ENCODE results near the gene IL17RD. TPM values are rescaled to one million over a fixed set of nuclear protein-coding genes. Genes with fewer than 3 reads are reported as not detected.

IL17RD gene
- total and polyA plus RNA-seq, 2 of the 13 experiments (the other 11 are each of a cell fraction or from before 2014, with no cell fraction given), result 0.28 to 0.31 TPM

- 44% methylated on average over 3 of the region's 3 CpGs for WGBS (ENCODE audit: low lambda C conversion rate)
- no peak overlapping the region for H3K27ac ChIP-seq (ENCODE audit: extremely low read length, insufficient read depth, low read length)
- no peaks in the 10 kb centered on the region for H3K9me3 ChIP-seq (ENCODE audit: low read length)
- in situ Hi-C loops (cut with HindIII; ENCODE audit: extremely low pct_ligation_motif_present, low pct_unique_long_range_greater_than_20kb), result no loop called here
- no peaks in the 10 kb centered on the region for H3K36me3 ChIP-seq (replicated peaks in 1 of 2; ENCODE audit: control insufficient read depth in 1 of 2, insufficient read depth in 2 of 2, low read length in 2 of 2)
- POLR2A ChIA-PET, result no interaction called here
- ATAC-seq, result no peak
- no peak for DNase-seq (ENCODE audit: low spot score)
- H3K27me3 ChIP-seq (ENCODE audit: control insufficient read depth in 1 of 2, insufficient read depth in 2 of 2, low read length in 2 of 2), result peaks cover 0 to 15% of the 10 kb centered on the region in 2 experiments; a peak in 1 of 5 replicates
- intact Hi-C loops (cut with micrococcal nuclease; ENCODE audit: unreplicated experiment), result no loop called here
- H3K4me3 ChIP-seq (replicated peaks in 1 of 3; ENCODE audit: insufficient read depth in 1 of 3, low read depth in 2 of 3, low read length in 3 of 3), result no peak overlapping the region
- CTCF ChIA-PET (ENCODE audit: low intra/inter-chr PET ratio, low total read pairs), result no interaction called here
- no peaks in the 10 kb centered on the region for H3K4me1 ChIP-seq (ENCODE audit: insufficient read depth, low read length)
- FAIRE-seq, result no peak
- no peak overlapping the region for H3K4me2 ChIP-seq (ENCODE audit: low read depth, low read length)
- no peak overlapping the region for H3K9ac ChIP-seq (ENCODE audit: insufficient read depth, low read depth, low read length)
- H2AFZ ChIP-seq (ENCODE audit: low read length), result no peak overlapping the region
- BruUV-seq (replicated peaks), result no TSS peak
- H3K79me2 ChIP-seq (ENCODE audit: insufficient read depth, low read length), result no peaks in the 10 kb centered on the region
- H4K20me1 ChIP-seq (ENCODE audit: insufficient read depth, low read length), result no peaks in the 10 kb centered on the region
- no peak for TF ChIP-seq CEBPB (IDR thresholded peaks at IDR 0.05; ENCODE audit: borderline replicate concordance, low read depth, low read length)
- TF ChIP-seq PLRG1 (conservative IDR thresholded peaks at IDR 0.05), result no peak
- TF ChIP-seq ZMAT3 (CRISPR knock-in tag; conservative IDR thresholded peaks at IDR 0.05), result no peak
- no peak for TF ChIP-seq ZNF501 (CRISPR knock-in tag; IDR thresholded peaks at IDR 0.05)
- no peak for TF ChIP-seq THAP9 (CRISPR knock-in tag; IDR thresholded peaks at IDR 0.05; ENCODE audit: borderline replicate concordance)
- TF ChIP-seq ZNF10 (CRISPR knock-in tag; IDR thresholded peaks at IDR 0.05; ENCODE audit: borderline replicate concordance, low read depth), result no peak
- TF ChIP-seq NCOA5 (CRISPR knock-in tag; IDR thresholded peaks at IDR 0.05), result no peak
- no peak for TF ChIP-seq MLXIP (CRISPR knock-in tag; IDR thresholded peaks at IDR 0.05; ENCODE audit: borderline replicate concordance)
- TF ChIP-seq, protein P1, sequence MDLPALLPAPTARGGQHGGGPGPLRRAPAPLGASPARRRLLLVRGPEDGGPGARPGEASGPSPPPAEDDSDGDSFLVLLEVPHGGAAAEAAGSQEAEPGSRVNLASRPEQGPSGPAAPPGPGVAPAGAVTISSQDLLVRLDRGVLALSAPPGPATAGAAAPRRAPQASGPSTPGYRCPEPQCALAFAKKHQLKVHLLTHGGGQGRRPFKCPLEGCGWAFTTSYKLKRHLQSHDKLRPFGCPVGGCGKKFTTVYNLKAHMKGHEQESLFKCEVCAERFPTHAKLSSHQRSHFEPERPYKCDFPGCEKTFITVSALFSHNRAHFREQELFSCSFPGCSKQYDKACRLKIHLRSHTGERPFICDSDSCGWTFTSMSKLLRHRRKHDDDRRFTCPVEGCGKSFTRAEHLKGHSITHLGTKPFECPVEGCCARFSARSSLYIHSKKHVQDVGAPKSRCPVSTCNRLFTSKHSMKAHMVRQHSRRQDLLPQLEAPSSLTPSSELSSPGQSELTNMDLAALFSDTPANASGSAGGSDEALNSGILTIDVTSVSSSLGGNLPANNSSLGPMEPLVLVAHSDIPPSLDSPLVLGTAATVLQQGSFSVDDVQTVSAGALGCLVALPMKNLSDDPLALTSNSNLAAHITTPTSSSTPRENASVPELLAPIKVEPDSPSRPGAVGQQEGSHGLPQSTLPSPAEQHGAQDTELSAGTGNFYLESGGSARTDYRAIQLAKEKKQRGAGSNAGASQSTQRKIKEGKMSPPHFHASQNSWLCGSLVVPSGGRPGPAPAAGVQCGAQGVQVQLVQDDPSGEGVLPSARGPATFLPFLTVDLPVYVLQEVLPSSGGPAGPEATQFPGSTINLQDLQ (CRISPR knock-in tag; IDR thresholded peaks at IDR 0.05), result no peak
- no peak for TF ChIP-seq ZNF292 (CRISPR knock-in tag; IDR thresholded peaks at IDR 0.05; ENCODE audit: borderline replicate concordance, low read depth)
- TF ChIP-seq FOSL1 (CRISPR knock-in tag; IDR thresholded peaks at IDR 0.05; ENCODE audit: borderline replicate concordance), result no peak
- TF ChIP-seq CHD2 (IDR thresholded peaks at IDR 0.05; ENCODE audit: low read depth, low read length), result no peak
- TF ChIP-seq SMAD3 (CRISPR knock-in tag; IDR thresholded peaks at IDR 0.05), result no peak
- no peak for TF ChIP-seq RCOR2 (CRISPR knock-in tag; IDR thresholded peaks at IDR 0.05)
- TF ChIP-seq ZNF83 (CRISPR knock-in tag; IDR thresholded peaks at IDR 0.05; ENCODE audit: borderline replicate concordance), result no peak
- no peak for TF ChIP-seq ELF3 (CRISPR knock-in tag; IDR thresholded peaks at IDR 0.05)
Measured at GRCh38 chr3:57144952-57145351, 20.2 kb downstream of the IL17RD start.

Measured in HepG2 (cell line).